Renal cortex interstitium (tissue), 11 donors: ENCODE results near the gene RAB34. TPM values are rescaled to one million over a fixed set of nuclear protein-coding genes. Genes with fewer than 3 reads are reported as not detected.

Experiments used
- DNase-seq, 11 donors: peaks; one replicate each; pipeline ENCODE4 v3.0.0-alpha.2; 2013; ENCODE audit warnings: low read depth in 9 of 11, low spot score in 4 of 11; ENCODE audit errors: extremely low read depth in 1 of 11
- polyA plus RNA-seq, 3 donors: library from polyadenylated mRNA; unstranded; fragments of 120-200 nt; gene quantifications; one replicate each; pipeline ENCODE4 v1.2.1, GENCODE V29; 2013; ENCODE audit not compliant: insufficient read length in 3 of 3

Gene RAB34
- polyA plus RNA-seq, 3 donors: 169 to 186 (median 184) TPM

DNA sequence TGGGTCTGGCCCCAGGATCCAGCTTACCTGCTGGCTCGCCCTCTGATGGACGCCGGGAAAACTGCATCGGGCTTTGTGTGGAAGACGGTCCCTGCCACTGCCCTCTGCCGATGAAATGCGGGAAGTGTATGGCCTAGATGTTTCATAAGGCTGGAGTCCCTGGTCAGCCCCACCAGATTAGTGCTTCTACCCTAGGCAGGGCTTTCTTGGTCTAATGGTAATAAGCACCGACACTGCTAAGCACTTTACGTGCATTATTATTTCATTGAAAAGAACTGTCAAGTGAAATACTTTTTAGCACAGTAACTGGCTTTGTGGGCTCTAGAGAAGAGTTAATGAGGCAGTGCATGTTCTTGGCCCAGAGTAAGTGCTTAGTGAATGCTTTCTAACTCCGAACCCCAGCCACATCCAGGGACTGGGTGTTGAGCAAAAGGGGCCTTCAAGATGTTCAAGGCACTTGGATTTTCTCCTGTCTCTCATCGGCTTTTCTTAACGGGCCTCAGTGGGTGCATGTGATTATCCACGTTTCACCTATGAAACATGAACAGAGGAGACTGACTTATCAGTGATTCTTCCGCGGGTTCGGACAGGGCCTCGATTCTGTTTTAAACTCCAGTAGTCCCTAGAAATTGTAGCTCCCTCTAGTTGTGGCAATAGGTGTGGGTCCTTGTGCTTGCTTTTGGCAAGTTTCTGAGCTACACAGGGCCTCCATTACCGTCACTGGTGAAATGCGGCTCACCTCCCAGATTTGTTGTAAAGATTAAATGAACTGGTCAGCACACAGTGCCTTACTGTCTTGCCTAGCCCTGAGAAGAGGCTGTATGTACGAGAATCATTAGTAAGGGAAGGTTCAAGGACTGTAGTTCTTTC lies 32.7 kb upstream of the RAB34 start:
- DNase-seq: peak in 8 of 11 donors; percentile 78 to 91 (median 86)

DNA sequence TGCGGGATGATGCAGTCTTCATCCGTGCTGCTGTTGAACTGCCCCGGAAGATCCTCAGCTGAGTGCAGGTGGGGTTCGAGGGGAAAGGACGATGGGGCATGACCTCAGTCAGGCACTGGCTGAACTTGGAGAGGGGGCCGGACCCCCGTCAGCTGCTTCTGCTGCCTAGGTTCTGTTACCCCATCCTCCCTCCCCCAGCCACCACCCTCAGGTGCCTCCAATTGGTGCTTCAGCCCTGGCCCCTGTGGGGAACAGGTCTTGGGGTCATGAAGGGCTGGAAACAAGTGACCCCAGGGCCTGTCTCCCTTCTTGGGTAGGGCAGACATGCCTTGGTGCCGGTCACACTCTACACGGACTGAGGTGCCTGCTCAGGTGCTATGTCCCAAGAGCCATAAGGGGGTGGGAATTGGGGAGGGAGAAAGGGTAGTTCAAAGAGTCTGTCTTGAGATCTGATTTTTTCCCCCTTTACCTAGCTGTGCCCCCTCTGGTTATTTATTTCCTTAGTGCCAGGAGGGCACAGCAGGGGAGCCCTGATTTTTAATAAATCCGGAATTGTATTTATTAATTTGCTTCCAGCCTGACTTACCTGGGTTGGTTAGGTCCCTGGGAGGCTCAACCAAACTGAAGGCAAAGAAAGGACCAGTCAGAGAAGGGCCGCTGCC lies 32.0 kb upstream of the RAB34 start:
- DNase-seq: no peak

DNA sequence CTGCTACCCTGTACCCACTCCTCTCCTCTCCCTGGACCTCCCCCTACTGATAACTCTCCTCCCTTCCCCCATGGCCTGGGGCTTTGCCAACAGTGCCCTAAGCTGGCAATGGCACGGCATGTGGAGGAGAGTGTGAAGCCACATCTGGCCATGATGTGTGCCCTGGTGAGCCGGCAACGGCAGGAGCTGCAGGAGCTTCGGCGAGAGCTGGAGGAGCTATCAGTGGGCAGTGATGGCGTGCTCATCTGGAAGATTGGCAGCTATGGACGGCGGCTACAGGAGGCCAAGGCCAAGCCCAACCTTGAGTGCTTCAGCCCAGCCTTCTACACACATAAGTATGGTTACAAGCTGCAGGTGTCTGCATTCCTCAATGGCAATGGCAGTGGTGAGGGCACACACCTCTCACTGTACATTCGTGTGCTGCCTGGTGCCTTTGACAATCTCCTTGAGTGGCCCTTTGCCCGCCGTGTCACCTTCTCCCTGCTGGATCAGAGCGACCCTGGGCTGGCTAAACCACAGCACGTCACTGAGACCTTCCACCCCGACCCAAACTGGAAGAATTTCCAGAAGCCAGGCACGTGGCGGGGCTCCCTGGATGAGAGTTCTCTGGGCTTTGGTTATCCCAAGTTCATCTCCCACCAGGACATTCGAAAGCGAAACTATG lies 31.3 kb upstream of the RAB34 start:
- no peak for DNase-seq

GRCh38 chr17:28747801-28748750 lies 30.4 kb upstream of the RAB34 start:
- DNase-seq: no peak

- peak in 2 of 11 donors; percentile 27 to 53 for DNase-seq
These were observed 29.5 kb upstream of the RAB34 start for GRCh38 chr17:28747051-28747691.

GRCh38 chr17:28746611-28747050 lies 29.0 kb upstream of the RAB34 start:
- peak in 2 of 11 donors; percentile 36 to 39 for DNase-seq

- peak in 3 of 11 donors; percentile 64 to 83 (median 79) for DNase-seq
These were observed 28.2 kb upstream of the RAB34 start for GRCh38 chr17:28745786-28746411.

GRCh38 chr17:28744972-28745785 lies 27.5 kb upstream of the RAB34 start:
- DNase-seq: peak in 5 of 11 donors; percentile 60 to 84 (median 72)

- DNase-seq: peak in 4 of 11 donors; percentile 17 to 67 (median 56)
These were observed 26.7 kb upstream of the RAB34 start for GRCh38 chr17:28744104-28744971.

DNA sequence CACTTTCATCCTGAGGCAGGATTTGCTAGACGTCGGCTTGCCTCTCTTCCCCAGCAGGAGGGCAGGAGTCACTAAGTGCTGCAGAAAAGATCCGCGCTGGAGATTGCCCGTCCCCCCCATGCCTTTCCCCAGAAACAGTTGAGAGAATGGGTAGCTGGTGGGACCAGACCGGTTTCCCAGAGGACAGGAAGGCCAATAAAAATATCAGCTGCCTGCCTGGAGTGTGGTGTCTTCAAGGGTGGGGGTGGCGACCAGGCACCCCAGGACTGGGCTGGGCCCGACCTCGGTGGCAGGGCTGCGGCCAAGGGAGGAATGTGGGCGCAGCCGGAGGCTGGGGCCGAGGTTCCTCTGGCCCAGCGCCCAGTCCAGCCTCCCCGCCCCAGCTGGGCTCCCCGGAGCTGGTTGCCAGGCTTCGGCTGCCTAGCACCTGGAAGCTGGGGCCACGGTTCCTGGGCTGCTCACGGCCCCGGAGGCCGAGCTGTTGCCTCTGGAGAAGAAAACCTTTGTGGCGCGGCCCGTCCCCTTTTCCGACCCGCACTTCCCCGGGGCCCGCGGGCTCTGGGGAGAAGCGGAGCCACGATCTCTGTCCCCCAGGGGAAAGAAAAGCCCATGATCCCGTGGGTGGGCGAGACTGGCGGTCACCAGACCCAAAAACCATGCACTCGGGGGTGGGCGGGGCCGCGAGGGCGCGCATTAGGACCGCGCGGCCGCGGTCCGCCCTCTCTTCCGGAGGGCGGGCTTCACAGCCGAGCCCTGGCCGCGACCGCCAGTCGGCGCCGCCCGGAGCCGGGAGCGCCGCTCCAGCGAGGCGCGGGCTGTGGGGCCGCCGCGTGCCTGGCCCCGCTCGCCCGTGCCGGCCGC lies 25.8 kb upstream of the RAB34 start, which contains the start of gene TRAF4:
TSS of gene TRAF4 (plus strand) at position 769 of the 861 bp plus-strand sequence. CDS start 102 bp downstream, outside the sequence.
- DNase-seq: peak in 7 of 11 donors; percentile 77 to 85 (median 82)

DNA sequence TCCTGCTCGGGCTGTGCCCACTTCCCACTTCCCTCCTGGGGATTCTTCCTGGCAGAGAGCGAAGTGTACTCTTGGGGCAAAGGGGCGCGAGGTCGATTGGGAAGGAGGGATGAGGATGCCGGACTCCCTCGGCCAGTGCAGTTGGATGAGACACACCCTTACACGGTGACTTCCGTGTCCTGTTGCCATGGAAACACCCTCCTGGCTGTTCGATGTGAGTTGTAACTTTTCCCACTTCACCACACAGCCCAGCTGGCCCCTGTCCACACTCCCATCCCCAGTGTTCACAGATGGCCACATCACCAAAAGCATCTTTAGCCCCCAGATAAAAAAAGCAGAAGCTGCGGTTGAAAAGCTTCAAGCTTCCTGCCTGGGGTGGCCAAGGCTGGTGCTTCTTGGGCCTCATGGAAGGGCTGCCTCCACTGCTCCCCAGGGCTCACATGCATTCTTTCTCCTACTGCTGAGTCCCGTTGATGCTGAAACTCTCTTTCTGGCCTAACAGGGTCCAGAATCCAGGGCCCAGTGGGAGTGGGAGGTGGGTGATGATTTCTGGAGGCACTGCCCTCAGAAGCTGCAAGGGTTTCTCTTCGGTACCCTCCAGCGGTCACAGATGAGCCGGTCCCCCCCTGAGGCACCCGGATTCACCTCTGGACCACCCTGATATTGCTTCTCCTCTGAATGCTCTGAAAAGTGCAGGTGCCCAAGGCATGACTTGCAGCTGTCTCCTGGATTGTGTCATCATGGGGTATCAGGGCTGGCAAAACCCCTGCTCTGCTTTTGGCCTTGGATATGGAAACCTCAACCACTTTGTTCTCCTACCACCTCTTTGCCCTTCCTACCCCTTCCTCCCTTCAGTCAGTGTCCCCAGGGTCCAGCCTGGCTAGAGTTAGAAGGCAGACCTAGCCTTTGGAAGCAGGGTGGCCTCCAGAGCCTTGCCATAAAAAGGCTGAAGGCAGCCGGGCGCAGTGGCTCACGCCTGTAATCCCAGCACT lies 24.0 kb upstream of the RAB34 start:
- DNase-seq: no peak

GRCh38 chr17:28740406-28741357 lies 23.0 kb upstream of the RAB34 start:
- no peak for DNase-seq
